Gastroesophageal sphincter (tissue), 4 donors: ENCODE results near the gene LIN9. TPM values are rescaled to one million over a fixed set of nuclear protein-coding genes. Genes with fewer than 3 reads are reported as not detected.
A peak's percentile ranks its signal among the peaks of the same experiment; 100 is the strongest.

Experiments
- ATAC-seq: fragments of 150-250 bp; one replicate; pipeline ENCODE4 v1.9.1; 2016; ENCODE audit warnings: mild to moderate bottlenecking, moderate library complexity
- H3K27ac ChIP-seq, 4 donors: fragments of 200-600 bp; sonication (generic) in 3 of 4; 1 replicate in 3 of 4; 2 replicates in 1 of 4; pipeline ENCODE4 v1.5.1; 2016 to 2019
- H3K27me3 ChIP-seq: fragments of 200-600 bp; sonication (generic); one replicate; pipeline ENCODE4 v1.5.1; 2019
- H3K36me3 ChIP-seq, 2 donors: fragments of 200-600 bp; sonication (generic); one replicate each; pipeline ENCODE4 v1.5.1; 2019; ENCODE audit warnings: control low read depth in 1 of 2
- H3K4me1 ChIP-seq, 3 donors: fragments of 200-600 bp; sonication (generic); 1 replicate in 2 of 3; 2 replicates in 1 of 3; pipeline ENCODE4 v1.5.1; 2016 to 2019; ENCODE audit warnings: control low read depth in 2 of 3
- H3K4me3 ChIP-seq, 2 donors: fragments of 200-600 bp; sonication (generic); one replicate each; pipeline ENCODE4 v1.5.1; 2019; ENCODE audit warnings: mild to moderate bottlenecking in 1 of 2, moderate library complexity in 1 of 2
- H3K9me3 ChIP-seq, 3 donors: fragments of 200-600 bp; sonication (generic); one replicate each; pipeline ENCODE4 v1.5.1; 2017 to 2019; ENCODE audit warnings: control low read depth in 2 of 3
- CTCF ChIP-seq, 4 experiments: fragments of 200-600 bp in 2 of 4; fragments of 450-650 bp in 2 of 4; sonication (generic) in 1 of 4; IDR thresholded peaks; one replicate each; pipeline ENCODE4 v1.5.1; 2017 to 2019; ENCODE audit warnings: antibody characterized with exemption in 4 of 4, mild to moderate bottlenecking in 2 of 4, moderate library complexity in 2 of 4
- EP300 ChIP-seq: sonication (generic); formaldehyde crosslinking; IDR thresholded peaks from one replicate; pipeline ENCODE4 v1.6.1; 2017; ENCODE audit warnings: antibody characterized with exemption, mild to moderate bottlenecking
- POLR2A ChIP-seq, 2 donors: fragments of 450-650 bp; IDR thresholded peaks; one replicate each; pipeline ENCODE4 v1.6.1; 2017; ENCODE audit warnings: antibody characterized with exemption in 2 of 2, mild to moderate bottlenecking in 2 of 2, moderate library complexity in 1 of 2
- POLR2AphosphoS5 ChIP-seq: sonication (generic); formaldehyde crosslinking; IDR thresholded peaks from one replicate; pipeline ENCODE4 v1.6.1; 2017; ENCODE audit warnings: antibody characterized with exemption
- WGBS, 2 donors: methylation state at CpG; one replicate each; pipeline ENCODE4 v1.1.5; 2018; ENCODE audit warnings: low coverage in 1 of 2; 5-methylcytosine and 5-hydroxymethylcytosine counted together
- total RNA-seq, 4 donors: library from RNA; depleted of rRNA; stranded (reverse); fragments of >200 nt; gene quantifications; one replicate each; pipeline ENCODE4 v1.1.0, GENCODE V29; 2016

LIN9 gene
- total RNA-seq, 4 donors from 2014 or later: 2.8 to 5.4 (median 3.4) TPM

GRCh38 chr1:226187019-226187322, 122.0 kb downstream of the LIN9 start:
- no peak for ATAC-seq
- Histone ChIP-seq H3K4me1 (peaks cover 0 to 43% (median 19%) of the 10 kb centered on the region in 3 donors), H3K27me3 (no peaks in the 10 kb centered on the region), H3K36me3 (no peaks in the 10 kb centered on the region), H3K4me3 (peak overlapping the region; percentile 52 to 100), H3K27ac (peak overlapping the region; percentile 75 to 96 (median 95)), H3K9me3 (no peaks in the 10 kb centered on the region)
- WGBS, 2 donors: 15 to 38% methylated on average over 2 to 4 of the region's 10 CpGs
- TF ChIP-seq POLR2A (IDR thresholded peaks at IDR 0.05) (no peak), POLR2AphosphoS5 (no peak), CTCF (IDR thresholded peaks at IDR 0.05) (peak in 1 of 4 experiments; percentile 45)

- Histone ChIP-seq H3K4me3 (peak within 1 kb of the TSS; percentile 52 to 100), H3K27me3 (no peaks in the 10 kb centered on the region), H3K4me1 (peaks cover 0 to 49% (median 23%) of the 10 kb centered on the region in 3 donors), H3K9me3 (no peaks in the 10 kb centered on the region), H3K36me3 (no peaks in the 10 kb centered on the region), H3K27ac (peak within 1 kb of the TSS; percentile 75 to 96 (median 95))
- ATAC-seq: peak; percentile 96
- TF ChIP-seq POLR2AphosphoS5: peak; percentile 91
- peak; percentile 75 to 79 for TF ChIP-seq POLR2A (IDR thresholded peaks at IDR 0.05)
- TF ChIP-seq CTCF (IDR thresholded peaks at IDR 0.05): peak in 2 of 4 experiments; percentile 22 to 35
- no peak for TF ChIP-seq EP300
- 3% methylated on average over 5 of the region's 75 CpGs; no CpG with 5 or more reads in 1 of the 2 donors for WGBS, 2 donors
These were observed 122.6 kb downstream of the LIN9 start, which contains the start of gene ACBD3 for GRCh38 chr1:226186124-226187018. Gene ACBD3 (minus strand): TSS chr1:226186741. CDS start chr1:226186675, 66 bp downstream.

DNA sequence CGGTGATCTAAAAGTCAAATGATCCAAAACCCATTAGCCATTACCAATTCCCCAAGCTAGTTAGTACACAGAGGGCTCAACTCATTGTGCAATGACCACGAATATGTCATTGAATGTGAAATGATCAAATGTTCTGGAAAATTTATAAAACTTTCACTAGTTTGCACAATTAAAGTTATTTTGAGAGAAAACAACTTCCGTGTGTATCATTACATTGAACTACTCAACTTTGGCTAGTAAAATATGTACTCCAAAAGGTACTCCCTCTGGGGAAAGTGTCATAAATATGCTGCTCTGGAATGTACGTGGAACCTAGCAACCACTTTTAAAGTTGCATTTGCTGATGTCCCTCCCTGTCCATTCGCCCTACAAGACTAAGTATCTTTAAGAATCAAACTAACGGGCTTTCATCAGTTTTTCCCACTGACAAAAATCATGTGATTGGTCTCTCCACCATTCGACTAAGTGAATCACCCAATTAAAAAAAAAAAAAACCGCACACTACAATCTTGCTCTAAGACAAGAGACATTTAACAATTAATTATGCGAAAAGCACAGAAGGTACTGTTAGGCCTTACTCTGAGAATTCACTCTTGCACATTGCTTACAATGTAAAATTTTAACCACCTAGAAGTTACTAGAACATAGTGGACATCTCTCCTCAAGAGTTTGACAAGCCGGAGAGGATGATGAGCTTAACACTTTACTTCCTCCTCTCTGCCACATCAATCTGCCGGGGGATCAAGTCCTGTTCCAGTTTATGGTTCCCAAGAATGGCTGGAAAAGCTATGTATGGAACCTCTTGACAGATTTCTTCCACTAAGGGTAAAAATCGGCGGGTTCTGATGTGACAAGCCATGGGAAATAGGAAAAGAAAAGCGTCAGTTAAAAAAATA, 123.6 kb downstream of the LIN9 start:
- H3K4me3 ChIP-seq: peak overlapping the region; percentile 52 to 100
- H3K4me1 ChIP-seq: peaks cover 0 to 59% (median 23%) of the 10 kb centered on the region in 3 donors
- TF ChIP-seq EP300: no peak
- no peak for TF ChIP-seq POLR2A (IDR thresholded peaks at IDR 0.05)
- no peak for TF ChIP-seq POLR2AphosphoS5
- WGBS, 2 donors: 17 to 34% methylated on average over 11 to 14 of the region's 14 CpGs
- no peaks in the 10 kb centered on the region for H3K27me3 ChIP-seq
- H3K36me3 ChIP-seq: peaks cover 0 to 5% of the 10 kb centered on the region in 2 donors
- peak overlapping the region; percentile 41 to 96 (median 84) for H3K27ac ChIP-seq
- H3K9me3 ChIP-seq: no peaks in the 10 kb centered on the region
- ATAC-seq: no peak

DNA sequence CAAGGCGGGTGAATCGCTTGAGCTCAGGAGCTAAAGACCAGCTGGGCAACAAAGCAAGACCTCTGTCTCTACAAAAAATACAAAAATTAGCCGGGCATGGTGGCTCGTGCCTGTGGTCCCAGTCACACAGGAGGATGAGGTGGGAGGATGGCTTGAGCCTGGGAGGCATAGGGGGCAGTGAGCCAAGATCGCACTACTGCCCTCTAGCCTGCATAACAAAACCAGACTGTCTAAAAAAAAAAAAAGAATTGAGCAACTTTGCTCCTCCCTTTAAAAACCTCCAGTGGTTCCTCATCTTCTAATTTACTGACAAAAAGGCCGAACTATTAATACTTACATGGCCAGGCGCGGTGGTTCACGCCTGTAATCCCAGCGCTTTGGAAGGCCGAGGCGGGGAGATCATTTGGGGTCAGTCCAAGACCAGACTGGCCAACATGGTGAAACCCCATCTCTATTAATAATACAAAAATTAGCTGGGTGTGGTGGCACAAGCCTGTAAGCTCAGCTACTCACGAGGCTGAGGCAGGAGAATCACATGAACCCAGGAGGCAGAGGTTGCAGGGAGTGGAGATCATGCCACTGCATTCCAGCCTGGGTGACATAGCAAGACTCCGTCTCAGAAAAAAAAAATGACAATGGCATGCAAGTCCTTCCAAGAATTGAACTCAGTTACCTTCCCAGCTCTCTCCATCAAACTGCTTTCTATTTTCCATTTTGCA, 126.8 kb downstream of the LIN9 start:
- peaks cover 0 to 7% of the 10 kb centered on the region in 2 donors for H3K36me3 ChIP-seq
- H3K4me1 ChIP-seq: peaks cover 0 to 59% (median 23%) of the 10 kb centered on the region in 3 donors
- WGBS, 2 donors: 51 to 60% methylated on average over 8 to 9 of the region's 14 CpGs
- H3K27ac ChIP-seq: peak overlapping the region in 3 of 4 donors; percentile 19 to 50 (median 26)
- no peaks in the 10 kb centered on the region for H3K9me3 ChIP-seq
- H3K4me3 ChIP-seq: no peak overlapping the region
- TF ChIP-seq CTCF (IDR thresholded peaks at IDR 0.05) (peak in 3 of 4 experiments; percentile 19 to 41 (median 30)), POLR2A (IDR thresholded peaks at IDR 0.05) (no peak)
- no peaks in the 10 kb centered on the region for H3K27me3 ChIP-seq
- peak; percentile 35 for ATAC-seq

Other genes starting within 250 kb of the LIN9 start
- 100 to 1,000 TPM; 309 to 383 (median 364) TPM for gene H3-3A, start 246.4 kb downstream of the LIN9 start, total RNA-seq
- gene ACBD3, start 122.4 kb downstream of the LIN9 start, total RNA-seq: 10 to 100 TPM; 30.0 to 48.8 (median 34.3) TPM
- not detected for gene MIXL1, start 85.5 kb downstream of the LIN9 start, total RNA-seq
- 100 to 1,000 TPM in 2 of 4 donors, 10 to 100 TPM in 2; 77.4 to 147 (median 95.6) TPM for gene PARP1, start 98.9 kb upstream of the LIN9 start, total RNA-seq
- 1 to 10 TPM; 2.8 to 9.1 (median 4.5) TPM for gene STUM, start 239.6 kb upstream of the LIN9 start, total RNA-seq